ENCODE results near the gene CD52.

DNA sequence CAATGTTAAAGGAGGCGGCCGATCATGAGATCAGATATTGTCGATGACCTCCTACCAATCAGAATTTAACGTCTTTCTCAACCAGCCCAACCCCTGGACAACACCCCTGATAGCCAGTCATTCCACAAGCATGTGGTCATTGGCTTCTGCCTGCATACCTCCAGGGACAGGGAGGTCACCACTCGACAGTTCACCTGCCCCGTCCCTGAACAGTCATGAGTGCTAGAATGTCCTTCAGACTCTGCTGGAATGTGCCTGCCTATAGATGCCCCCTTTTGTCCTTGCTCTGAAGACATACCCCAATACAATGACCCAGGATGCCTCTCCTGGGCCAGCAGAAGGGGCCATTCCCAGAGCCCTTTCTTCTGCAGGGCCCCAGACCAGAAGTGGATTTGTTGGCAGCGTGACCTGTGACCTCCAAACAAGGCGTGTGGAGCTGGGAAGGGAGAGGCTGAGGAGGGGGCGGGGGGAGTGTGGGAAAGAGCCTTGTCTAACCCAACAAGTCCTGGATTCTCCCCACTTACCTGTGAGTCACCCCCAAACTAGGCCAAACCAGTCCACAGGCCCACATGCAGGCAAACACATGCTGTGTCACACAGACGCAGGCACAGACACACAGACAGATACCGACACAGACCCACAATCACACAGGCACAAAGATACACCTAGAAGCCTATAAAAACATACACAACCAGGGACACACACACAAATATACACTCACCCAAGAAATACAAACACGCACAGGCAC is 34.0 kb downstream of the CD52 start:
- no peak for TF ChIP-seq CTCF (IDR thresholded peaks at IDR 0.05)
- no peak for TF ChIP-seq POLR2A (IDR thresholded peaks at IDR 0.05)
